ENCODE results near the gene MICAL3.
"Not testable (repeated sequence)": the region's sequence is repeated elsewhere in the genome, so short reads cannot be mapped to it uniquely, and the experiment has no call there.

Gene MICAL3, protein sequence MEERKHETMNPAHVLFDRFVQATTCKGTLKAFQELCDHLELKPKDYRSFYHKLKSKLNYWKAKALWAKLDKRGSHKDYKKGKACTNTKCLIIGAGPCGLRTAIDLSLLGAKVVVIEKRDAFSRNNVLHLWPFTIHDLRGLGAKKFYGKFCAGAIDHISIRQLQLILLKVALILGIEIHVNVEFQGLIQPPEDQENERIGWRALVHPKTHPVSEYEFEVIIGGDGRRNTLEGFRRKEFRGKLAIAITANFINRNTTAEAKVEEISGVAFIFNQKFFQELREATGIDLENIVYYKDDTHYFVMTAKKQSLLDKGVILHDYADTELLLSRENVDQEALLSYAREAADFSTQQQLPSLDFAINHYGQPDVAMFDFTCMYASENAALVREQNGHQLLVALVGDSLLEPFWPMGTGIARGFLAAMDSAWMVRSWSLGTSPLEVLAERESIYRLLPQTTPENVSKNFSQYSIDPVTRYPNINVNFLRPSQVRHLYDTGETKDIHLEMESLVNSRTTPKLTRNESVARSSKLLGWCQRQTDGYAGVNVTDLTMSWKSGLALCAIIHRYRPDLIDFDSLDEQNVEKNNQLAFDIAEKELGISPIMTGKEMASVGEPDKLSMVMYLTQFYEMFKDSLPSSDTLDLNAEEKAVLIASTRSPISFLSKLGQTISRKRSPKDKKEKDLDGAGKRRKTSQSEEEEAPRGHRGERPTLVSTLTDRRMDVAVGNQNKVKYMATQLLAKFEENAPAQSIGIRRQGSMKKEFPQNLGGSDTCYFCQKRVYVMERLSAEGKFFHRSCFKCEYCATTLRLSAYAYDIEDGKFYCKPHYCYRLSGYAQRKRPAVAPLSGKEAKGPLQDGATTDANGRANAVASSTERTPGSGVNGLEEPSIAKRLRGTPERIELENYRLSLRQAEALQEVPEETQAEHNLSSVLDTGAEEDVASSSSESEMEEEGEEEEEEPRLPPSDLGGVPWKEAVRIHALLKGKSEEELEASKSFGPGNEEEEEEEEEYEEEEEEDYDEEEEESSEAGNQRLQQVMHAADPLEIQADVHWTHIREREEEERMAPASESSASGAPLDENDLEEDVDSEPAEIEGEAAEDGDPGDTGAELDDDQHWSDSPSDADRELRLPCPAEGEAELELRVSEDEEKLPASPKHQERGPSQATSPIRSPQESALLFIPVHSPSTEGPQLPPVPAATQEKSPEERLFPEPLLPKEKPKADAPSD (N-terminal part only)

DNA sequence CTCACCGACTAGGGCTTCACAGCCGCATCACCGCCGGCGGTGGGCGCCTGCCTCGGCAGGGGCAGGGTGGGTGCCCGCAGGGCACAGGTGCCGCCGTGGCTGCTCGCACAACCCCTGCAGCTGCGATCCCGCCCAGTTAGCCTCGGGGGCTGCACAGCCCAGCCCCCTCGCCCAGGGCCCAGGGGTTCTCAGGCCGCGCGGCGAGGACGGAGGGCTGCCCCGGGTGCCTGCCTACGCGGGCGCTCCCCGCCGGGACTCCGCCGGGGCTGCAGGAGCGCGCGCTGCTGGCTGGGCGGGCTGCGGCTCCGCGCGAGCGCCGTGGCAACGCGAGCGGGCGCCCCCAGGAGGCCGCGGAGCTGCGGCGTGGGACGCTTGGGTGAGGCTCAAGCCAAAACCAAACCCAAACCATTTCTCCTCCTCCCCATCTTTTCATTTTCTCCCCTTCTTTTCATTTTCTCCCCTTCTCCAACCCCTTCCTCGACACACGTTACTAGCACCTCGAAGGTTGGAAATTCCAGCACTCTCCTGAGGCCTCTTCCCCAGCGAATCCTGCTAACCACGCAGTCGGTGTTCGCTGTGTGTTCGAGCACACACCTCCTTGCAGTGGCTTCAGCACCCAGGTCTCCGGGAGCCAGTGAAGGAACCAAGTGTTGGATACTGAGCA, at the start of gene MICAL3:
Gene MICAL3, minus strand, starts transcription at position 286 of the 664 bp plus-strand sequence. CDS start 117,749 bp downstream, outside the sequence.
- H3K4me2 ChIP-seq (ENCODE audit: low read length), result peak within 1 kb of the TSS; percentile 94
- TF ChIP-seq, protein P1, sequence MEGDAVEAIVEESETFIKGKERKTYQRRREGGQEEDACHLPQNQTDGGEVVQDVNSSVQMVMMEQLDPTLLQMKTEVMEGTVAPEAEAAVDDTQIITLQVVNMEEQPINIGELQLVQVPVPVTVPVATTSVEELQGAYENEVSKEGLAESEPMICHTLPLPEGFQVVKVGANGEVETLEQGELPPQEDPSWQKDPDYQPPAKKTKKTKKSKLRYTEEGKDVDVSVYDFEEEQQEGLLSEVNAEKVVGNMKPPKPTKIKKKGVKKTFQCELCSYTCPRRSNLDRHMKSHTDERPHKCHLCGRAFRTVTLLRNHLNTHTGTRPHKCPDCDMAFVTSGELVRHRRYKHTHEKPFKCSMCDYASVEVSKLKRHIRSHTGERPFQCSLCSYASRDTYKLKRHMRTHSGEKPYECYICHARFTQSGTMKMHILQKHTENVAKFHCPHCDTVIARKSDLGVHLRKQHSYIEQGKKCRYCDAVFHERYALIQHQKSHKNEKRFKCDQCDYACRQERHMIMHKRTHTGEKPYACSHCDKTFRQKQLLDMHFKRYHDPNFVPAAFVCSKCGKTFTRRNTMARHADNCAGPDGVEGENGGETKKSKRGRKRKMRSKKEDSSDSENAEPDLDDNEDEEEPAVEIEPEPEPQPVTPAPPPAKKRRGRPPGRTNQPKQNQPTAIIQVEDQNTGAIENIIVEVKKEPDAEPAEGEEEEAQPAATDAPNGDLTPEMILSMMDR (IDR thresholded peaks at IDR 0.05), result peak; percentile 20
- no peaks in the 10 kb centered on the region for H3K79me2 ChIP-seq
- no peak within 1 kb of the TSS for H3K9ac ChIP-seq
- no peaks in the 10 kb centered on the region for H3K9me3 ChIP-seq (ENCODE audit: control insufficient read depth, low read length)
- peak within 1 kb of the TSS; percentile 64 for H3K27ac ChIP-seq
- H3K4me3 ChIP-seq (ENCODE audit: low read depth, low read length), result peak within 1 kb of the TSS; percentile 76
- no peaks in the 10 kb centered on the region for H3K27me3 ChIP-seq (ENCODE audit: control insufficient read depth, insufficient read depth, low read length)
- no peaks in the 10 kb centered on the region for H3K36me3 ChIP-seq (ENCODE audit: control insufficient read depth, insufficient read depth, low read length)
- peak within 1 kb of the TSS; percentile 90 for H2AFZ ChIP-seq
- H3K4me1 ChIP-seq, result no peaks in the 10 kb centered on the region

DNA sequence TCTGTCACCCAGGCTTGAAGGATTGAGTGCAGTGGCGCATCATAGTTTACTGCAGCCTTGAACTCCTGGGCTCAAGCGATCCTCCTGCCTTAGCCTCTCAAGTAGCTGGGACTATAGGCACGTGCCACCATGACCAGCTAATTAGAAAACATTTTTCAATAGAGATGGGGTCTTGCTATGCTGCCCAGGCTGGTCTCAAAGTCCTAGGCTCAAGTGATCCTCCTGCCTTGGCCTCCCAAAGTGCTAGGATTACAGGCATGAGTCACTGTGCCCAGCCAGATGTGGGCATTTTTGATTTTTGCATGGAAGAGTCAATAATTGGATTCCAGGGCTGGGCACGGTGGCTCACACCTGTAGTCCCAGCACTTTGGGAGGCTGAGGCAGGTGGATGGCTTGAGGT, 49.6 kb upstream of the MICAL3 start:
- not testable (repeated sequence) for H3K4me3 ChIP-seq (ENCODE audit: low read depth, low read length); H3K9ac ChIP-seq; H3K4me1 ChIP-seq; H3K27me3 ChIP-seq (ENCODE audit: control insufficient read depth, insufficient read depth, low read length); H3K4me2 ChIP-seq (ENCODE audit: low read length); H3K79me2 ChIP-seq; H3K27ac ChIP-seq; H2AFZ ChIP-seq; H3K9me3 ChIP-seq (ENCODE audit: control insufficient read depth, low read length); H3K36me3 ChIP-seq (ENCODE audit: control insufficient read depth, insufficient read depth, low read length)

DNA sequence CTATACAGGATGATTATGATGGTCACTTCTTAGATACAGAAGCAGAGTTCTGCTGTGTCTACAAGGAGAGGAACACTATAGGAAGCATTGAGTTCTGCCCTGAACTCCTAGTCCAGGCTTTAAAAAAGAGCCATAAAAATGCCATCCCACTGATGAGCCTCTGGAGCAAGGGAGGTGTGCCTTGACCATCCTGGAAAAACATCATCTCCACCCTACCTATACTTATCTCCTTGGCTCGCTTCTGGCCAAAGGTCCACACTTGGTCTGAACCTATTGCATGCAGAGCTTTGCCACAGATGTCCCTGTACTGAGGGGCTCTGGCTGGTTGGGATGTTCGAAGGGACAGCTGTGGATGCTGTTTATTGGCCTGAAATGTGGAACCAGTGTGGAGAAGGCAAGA, 49.1 kb upstream of the MICAL3 start:
- Histone ChIP-seq H3K79me2 (peaks cover 4% of the 10 kb centered on the region), H3K36me3 (ENCODE audit: control insufficient read depth, insufficient read depth, low read length) (no peaks in the 10 kb centered on the region), H2AFZ (no peak overlapping the region), H3K9me3 (ENCODE audit: control insufficient read depth, low read length) (no peaks in the 10 kb centered on the region), H3K27ac (no peak overlapping the region), H3K4me1 (peaks cover 4% of the 10 kb centered on the region), H3K9ac (no peak overlapping the region), H3K4me2 (ENCODE audit: low read length) (no peak overlapping the region), H3K4me3 (ENCODE audit: low read depth, low read length) (no peak overlapping the region), H3K27me3 (ENCODE audit: control insufficient read depth, insufficient read depth, low read length) (no peaks in the 10 kb centered on the region)
- TF ChIP-seq, protein P1 (IDR thresholded peaks at IDR 0.05), result no peak

DNA sequence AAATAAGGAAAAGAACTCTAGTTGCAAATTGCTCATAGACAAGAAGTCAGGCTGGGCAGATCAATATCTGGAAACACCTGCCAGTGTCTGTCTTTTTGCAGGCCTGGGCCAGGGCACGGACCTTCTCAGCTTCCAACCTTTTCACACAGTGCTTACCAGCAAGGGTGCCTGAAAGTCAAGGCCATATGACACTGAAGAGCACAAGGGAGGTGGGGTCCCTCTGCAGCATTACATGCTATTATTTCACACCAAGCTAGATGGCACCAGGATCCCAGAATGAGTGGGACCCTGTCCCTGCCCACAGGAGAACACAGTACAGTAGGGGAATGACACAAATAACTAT, 47.6 kb upstream of the MICAL3 start:
- TF ChIP-seq, protein P1 (IDR thresholded peaks at IDR 0.05), result no peak
- Histone ChIP-seq H3K36me3 (ENCODE audit: control insufficient read depth, insufficient read depth, low read length) (no peaks in the 10 kb centered on the region), H3K79me2 (no peaks in the 10 kb centered on the region), H3K9me3 (ENCODE audit: control insufficient read depth, low read length) (no peaks in the 10 kb centered on the region), H3K4me2 (ENCODE audit: low read length) (no peak overlapping the region), H3K4me3 (ENCODE audit: low read depth, low read length) (no peak overlapping the region), H3K27ac (no peak overlapping the region), H3K4me1 (peaks cover 2% of the 10 kb centered on the region), H3K9ac (no peak overlapping the region), H2AFZ (no peak overlapping the region), H3K27me3 (ENCODE audit: control insufficient read depth, insufficient read depth, low read length) (no peaks in the 10 kb centered on the region)

DNA sequence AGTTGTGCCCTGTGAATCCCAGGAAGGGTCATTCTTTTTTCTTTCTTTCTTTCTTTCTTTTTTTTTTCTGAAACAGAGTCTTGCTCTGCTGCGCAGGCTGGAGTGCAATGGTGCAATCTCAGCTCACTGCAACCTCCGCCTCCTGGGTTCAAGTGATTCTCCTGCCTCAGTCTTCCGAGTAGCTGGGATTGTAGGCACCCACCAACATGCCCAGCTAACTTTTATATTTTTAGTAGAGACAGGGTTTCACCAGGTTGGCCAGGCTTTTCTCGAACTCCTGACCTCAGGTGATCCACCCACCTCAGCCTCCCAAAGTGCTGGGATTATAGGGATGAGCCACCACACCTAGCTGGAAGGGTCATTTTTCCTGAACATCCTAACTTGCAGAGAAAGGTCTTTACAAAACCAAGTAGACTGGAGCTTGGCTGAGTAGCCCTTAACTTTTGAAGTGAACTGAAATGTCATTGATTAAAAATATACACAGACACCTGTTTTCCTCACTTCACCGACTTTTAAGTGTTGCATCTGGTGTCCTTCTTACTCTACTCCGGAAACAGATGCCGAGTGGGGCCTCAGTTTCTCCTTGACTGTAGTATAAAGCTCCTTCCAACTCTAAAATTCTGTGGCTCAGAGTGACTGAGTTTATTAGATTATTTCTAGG, 47.1 kb upstream of the MICAL3 start:
- not testable (repeated sequence) for H3K79me2 ChIP-seq, H2AFZ ChIP-seq

More for the DNA sequence above, 47.1 kb upstream of the MICAL3 start:
- not testable (repeated sequence) for H3K4me2 ChIP-seq (ENCODE audit: low read length); H3K4me1 ChIP-seq; H3K4me3 ChIP-seq (ENCODE audit: low read depth, low read length); H3K9ac ChIP-seq; H3K36me3 ChIP-seq (ENCODE audit: control insufficient read depth, insufficient read depth, low read length); H3K27me3 ChIP-seq (ENCODE audit: control insufficient read depth, insufficient read depth, low read length); H3K27ac ChIP-seq; H3K9me3 ChIP-seq (ENCODE audit: control insufficient read depth, low read length)
